Esophagus squamous epithelium (tissue), 5 donors: Measurements from ENCODE around the gene VIPR2. TPM values are rescaled to one million over a fixed set of nuclear protein-coding genes. Genes with fewer than 3 reads are reported as not detected.

Experiments used
- DNase-seq: peaks from one replicate; lab custom pipeline; 2025; lab: John Stamatoyannopoulos, UW
- H3K27ac ChIP-seq, 4 donors: fragments of 200-600 bp; sonication (generic); one replicate each; pipeline ENCODE4 v1.5.1; 2016 to 2019; ENCODE audit warnings: mild to moderate bottlenecking in 1 of 4
- H3K27me3 ChIP-seq, 4 donors: fragments of 200-600 bp; sonication (generic); 1 replicate in 3 of 4; 2 replicates in 1 of 4; pipeline versions ENCODE4 v1.5.1 to v1.6.0; 2017 to 2021; ENCODE audit warnings: antibody characterized with exemption in 1 of 4
- H3K36me3 ChIP-seq, 3 donors: fragments of 200-600 bp; sonication (generic); one replicate each; pipeline ENCODE4 v1.5.1; 2016 to 2019
- H3K4me1 ChIP-seq, 3 donors: fragments of 200-600 bp; sonication (generic); one replicate each; pipeline ENCODE4 v1.5.1; 2017 to 2019
- H3K4me3 ChIP-seq, 4 donors: fragments of 200-600 bp; sonication (generic); 1 replicate in 3 of 4; 2 replicates in 1 of 4; pipeline ENCODE4 v1.5.1; 2016 to 2019; ENCODE audit warnings: mild to moderate bottlenecking in 2 of 4, moderate library complexity in 1 of 4
- H3K9me3 ChIP-seq, 3 donors: fragments of 200-600 bp; sonication (generic); one replicate each; pipeline ENCODE4 v1.5.1; 2016 to 2019
- POLR2A ChIP-seq, 4 donors: fragments of 450-650 bp; IDR thresholded peaks; one replicate each; pipeline ENCODE4 v1.6.1; 2017; ENCODE audit warnings: antibody characterized with exemption in 4 of 4, mild to moderate bottlenecking in 4 of 4, moderate library complexity in 3 of 4
- WGBS, 2 donors: methylation state at CpG; one replicate each; pipeline ENCODE4 v1.1.5; 2018; 5-methylcytosine and 5-hydroxymethylcytosine counted together
- intact Hi-C: fragments of 100-400 bp; cut with DNase I; formaldehyde crosslinking; loops from one replicate; pipeline ENCODE4 v1.15.0; 2022
- total RNA-seq, 4 donors: library from RNA; depleted of rRNA; stranded (reverse); fragments of >200 nt; gene quantifications; one replicate each; pipeline ENCODE4 v1.1.0, GENCODE V29; 2016
- TF ChIP-seq, protein P1 (sequence below), 6 experiments: fragments of 450-650 bp in 4 of 6; fragments of 200-600 bp in 2 of 6; sonication (generic) in 2 of 6; IDR thresholded peaks; one replicate each; pipeline ENCODE4 v1.5.1; 2016 to 2019; ENCODE audit warnings: antibody characterized with exemption in 6 of 6, mild to moderate bottlenecking in 4 of 6, moderate library complexity in 4 of 6
- donor health status: DM: yes; HTN: yes; CAD: no.

Gene VIPR2
- total RNA-seq, 4 donors from 2014 or later: 0.18 to 2.1 (median 0.40) TPM

DNA sequence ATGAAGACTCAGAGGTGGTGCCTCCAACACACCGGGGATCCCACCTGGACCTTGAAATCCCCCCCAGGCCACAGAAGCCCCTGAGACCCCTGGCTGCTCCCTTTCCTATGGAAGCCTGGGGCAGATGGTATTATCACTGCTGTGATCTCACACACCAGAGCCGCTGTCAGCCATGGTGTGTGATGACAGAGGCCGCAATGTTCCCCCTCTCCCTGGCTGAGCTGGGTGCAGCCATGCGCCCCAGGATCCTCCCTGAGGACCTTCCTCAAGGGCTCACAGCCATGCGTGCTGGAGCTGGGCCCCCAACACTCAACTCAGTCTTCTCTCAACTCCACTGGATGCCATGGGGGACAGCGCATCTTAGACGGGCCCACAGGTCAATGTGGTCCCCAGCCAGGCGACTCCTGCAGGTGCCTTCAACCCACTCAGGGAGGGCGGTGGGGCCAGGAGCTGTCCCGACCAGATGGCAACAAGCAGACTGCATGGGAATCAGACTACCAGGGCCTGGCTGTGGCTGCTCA is 44.9 kb downstream of the VIPR2 start:
- TF ChIP-seq, protein P1, sequence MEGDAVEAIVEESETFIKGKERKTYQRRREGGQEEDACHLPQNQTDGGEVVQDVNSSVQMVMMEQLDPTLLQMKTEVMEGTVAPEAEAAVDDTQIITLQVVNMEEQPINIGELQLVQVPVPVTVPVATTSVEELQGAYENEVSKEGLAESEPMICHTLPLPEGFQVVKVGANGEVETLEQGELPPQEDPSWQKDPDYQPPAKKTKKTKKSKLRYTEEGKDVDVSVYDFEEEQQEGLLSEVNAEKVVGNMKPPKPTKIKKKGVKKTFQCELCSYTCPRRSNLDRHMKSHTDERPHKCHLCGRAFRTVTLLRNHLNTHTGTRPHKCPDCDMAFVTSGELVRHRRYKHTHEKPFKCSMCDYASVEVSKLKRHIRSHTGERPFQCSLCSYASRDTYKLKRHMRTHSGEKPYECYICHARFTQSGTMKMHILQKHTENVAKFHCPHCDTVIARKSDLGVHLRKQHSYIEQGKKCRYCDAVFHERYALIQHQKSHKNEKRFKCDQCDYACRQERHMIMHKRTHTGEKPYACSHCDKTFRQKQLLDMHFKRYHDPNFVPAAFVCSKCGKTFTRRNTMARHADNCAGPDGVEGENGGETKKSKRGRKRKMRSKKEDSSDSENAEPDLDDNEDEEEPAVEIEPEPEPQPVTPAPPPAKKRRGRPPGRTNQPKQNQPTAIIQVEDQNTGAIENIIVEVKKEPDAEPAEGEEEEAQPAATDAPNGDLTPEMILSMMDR (IDR thresholded peaks at IDR 0.05): no peak
- no peak for TF ChIP-seq POLR2A (IDR thresholded peaks at IDR 0.05)
- no peaks in the 10 kb centered on the region for H3K9me3 ChIP-seq
- H3K27me3 ChIP-seq: peaks cover 0 to 9% (median 0%) of the 10 kb centered on the region in 4 donors
- no peak for DNase-seq
- intact Hi-C loops: no loop called here
- H3K4me3 ChIP-seq: no peak overlapping the region
- peak overlapping the region; percentile 34 to 77 (median 64) for H3K27ac ChIP-seq
- no peaks in the 10 kb centered on the region for H3K36me3 ChIP-seq
- H3K4me1 ChIP-seq: peaks cover 0 to 32% (median 12%) of the 10 kb centered on the region in 3 donors
- 100% methylated on average over 2 of the region's 10 CpGs; no CpG with 5 or more reads in 1 of the 2 donors for WGBS, 2 donors

DNA sequence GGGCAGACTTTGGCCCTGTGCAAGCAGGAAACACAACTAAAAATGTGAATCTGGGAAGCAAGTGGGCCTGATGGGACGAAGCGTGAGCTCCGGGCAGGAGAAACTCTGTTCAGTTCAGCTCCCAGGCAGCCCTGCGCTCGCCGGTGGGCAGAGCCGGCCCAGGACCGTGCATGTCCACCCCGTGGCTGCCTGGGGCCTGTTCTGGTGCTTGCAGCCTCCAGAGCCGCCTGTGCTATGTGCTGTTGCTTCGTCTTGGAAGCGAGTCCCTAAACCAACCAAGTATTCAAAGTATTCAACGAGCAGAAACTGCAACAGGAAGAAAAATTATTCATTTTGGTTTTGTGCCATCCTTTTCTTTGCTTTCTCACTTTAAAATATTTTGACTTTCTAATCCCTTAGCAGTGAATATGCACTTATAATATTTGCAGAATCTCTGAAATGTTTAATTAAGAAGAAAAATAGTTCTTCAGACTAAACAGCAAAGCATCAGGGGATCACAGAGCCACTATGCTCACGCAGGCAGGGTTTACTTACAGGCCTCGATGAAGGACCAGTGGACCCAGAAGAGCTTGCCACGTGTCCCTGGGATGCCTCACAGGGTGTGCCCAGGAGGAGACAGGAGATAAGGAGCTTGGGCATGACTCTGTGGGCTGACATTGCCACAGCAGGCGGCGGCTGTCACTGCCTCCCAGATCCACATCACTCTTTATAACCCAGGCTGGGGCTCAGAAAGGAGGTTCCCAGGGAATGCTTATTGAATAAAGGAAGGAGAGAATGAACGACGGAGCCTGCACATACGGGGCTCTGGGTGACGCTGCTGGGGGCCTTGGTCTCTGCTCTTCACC is 45.6 kb downstream of the VIPR2 start:
- intact Hi-C loops: no loop called here
- WGBS, 2 donors: 48 to 54% methylated on average over 15 to 20 of the region's 22 CpGs
- peaks cover 0 to 32% (median 12%) of the 10 kb centered on the region in 3 donors for H3K4me1 ChIP-seq
- H3K27ac ChIP-seq: peak overlapping the region; percentile 39 to 86 (median 72)
- H3K9me3 ChIP-seq: no peaks in the 10 kb centered on the region
- H3K36me3 ChIP-seq: no peaks in the 10 kb centered on the region
- no peak for TF ChIP-seq POLR2A (IDR thresholded peaks at IDR 0.05)
- TF ChIP-seq, protein P1 (IDR thresholded peaks at IDR 0.05): no peak
- H3K4me3 ChIP-seq: no peak overlapping the region
- H3K27me3 ChIP-seq: peaks cover 0 to 2% (median 0%) of the 10 kb centered on the region in 4 donors
- no peak for DNase-seq

DNA sequence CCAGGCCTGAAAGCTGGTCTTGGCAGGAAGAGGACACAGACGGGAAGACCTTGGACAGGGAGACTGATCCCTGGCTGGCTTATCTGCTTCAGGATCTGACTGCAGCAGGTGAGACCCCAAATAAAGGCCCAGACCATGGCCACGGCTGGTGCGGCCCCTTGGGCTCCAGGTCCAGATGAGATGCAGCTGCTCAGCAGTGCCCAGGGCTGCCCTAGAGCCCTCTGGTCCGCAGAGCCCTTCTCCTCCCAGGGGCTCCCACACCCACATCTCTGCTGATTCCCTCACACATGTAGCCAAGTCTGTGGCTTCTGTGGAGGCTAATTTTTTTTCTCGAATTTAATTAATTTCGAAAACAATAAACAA is 46.3 kb downstream of the VIPR2 start:
- 70 to 72% methylated on average over 3 to 6 of the region's 6 CpGs for WGBS, 2 donors

DNA sequence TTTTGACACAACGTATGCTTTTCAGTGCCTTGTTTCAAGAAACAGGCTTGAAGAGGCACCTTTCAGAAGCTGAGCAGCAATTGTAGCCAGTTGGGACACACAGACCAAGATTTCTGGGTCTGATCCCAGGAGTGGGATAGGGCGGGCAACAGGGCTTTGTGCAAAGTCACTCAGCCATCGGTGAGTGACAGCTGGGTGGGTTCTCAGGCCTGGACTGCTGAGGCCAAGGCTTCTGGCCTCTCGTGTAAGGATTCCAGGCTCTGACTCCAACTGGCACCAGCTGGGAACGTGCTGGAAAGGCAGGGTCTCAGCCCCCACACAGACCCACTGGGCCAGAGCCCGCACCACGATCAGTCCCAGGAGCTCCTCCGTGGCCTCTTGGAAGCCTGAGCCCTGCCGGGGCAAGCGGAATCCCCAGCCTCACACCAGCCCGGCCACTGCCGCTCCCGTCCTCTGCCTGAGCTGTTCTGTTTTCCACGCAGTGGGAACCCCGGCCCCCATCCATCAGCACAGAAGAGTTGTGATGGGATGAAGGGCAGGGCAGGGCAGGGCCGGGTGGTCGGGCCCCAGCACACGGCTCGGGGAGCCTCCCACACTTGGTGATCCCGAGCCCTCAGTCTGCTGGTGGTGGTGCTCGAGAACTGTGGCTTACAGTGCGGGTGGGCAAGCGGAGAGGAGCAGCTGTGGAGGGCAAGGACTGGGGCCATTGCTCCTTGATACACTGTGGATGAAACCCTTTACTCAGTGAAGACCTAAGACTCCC is 46.8 kb downstream of the VIPR2 start:
- Histone ChIP-seq H3K36me3 (no peaks in the 10 kb centered on the region), H3K4me1 (peaks cover 0 to 32% (median 12%) of the 10 kb centered on the region in 3 donors), H3K27me3 (no peaks in the 10 kb centered on the region), H3K4me3 (no peak overlapping the region), H3K27ac (peak overlapping the region; percentile 39 to 86 (median 72)), H3K9me3 (no peaks in the 10 kb centered on the region)
- no peak for DNase-seq
- WGBS, 2 donors: 79 to 86% methylated on average over 1 to 4 of the region's 23 CpGs
- TF ChIP-seq POLR2A (IDR thresholded peaks at IDR 0.05): no peak
- TF ChIP-seq, protein P1 (IDR thresholded peaks at IDR 0.05): no peak
- intact Hi-C loops: no loop called here

More for the DNA sequence above, 46.3 kb downstream of the VIPR2 start:
- no peak for DNase-seq
- no peak for TF ChIP-seq POLR2A (IDR thresholded peaks at IDR 0.05)
- TF ChIP-seq, protein P1 (IDR thresholded peaks at IDR 0.05): no peak
- no peak overlapping the region for H3K4me3 ChIP-seq
- H3K9me3 ChIP-seq: no peaks in the 10 kb centered on the region
- H3K4me1 ChIP-seq: peaks cover 0 to 32% (median 12%) of the 10 kb centered on the region in 3 donors
- H3K27ac ChIP-seq: peak overlapping the region; percentile 39 to 86 (median 72)
- H3K27me3 ChIP-seq: no peaks in the 10 kb centered on the region
- H3K36me3 ChIP-seq: no peaks in the 10 kb centered on the region
- intact Hi-C loops: no loop called here
